Hippocampal formation (tissue), 2 donors: ENCODE measurements around the gene FAM114A1.

Source experiments
- DNase-seq, 2 donors: peaks; one replicate each; lab custom pipeline; 2025; lab: John Stamatoyannopoulos, UW

The FAM114A1 gene

GRCh38 chr4:38867478-38868058 lies at the start of gene FAM114A1:
TSS of gene FAM114A1 (plus strand) at chr4:38867806. CDS start at chr4:38878079, 10,273 bp downstream.
- DNase-seq: peak; percentile 69 to 75

- no peak for DNase-seq
These were observed 49.1 kb upstream of the FAM114A1 start for GRCh38 chr4:38818441-38818976.

- DNase-seq: no peak
These were observed 48.0 kb upstream of the FAM114A1 start for GRCh38 chr4:38819569-38819968.

GRCh38 chr4:38820329-38821061 lies 47.1 kb upstream of the FAM114A1 start:
- no peak for DNase-seq

- no peak for DNase-seq
These were observed 45.9 kb upstream of the FAM114A1 start for GRCh38 chr4:38821739-38822138.

GRCh38 chr4:38822748-38823303 lies 44.8 kb upstream of the FAM114A1 start:
- DNase-seq: no peak

- DNase-seq: no peak
These were observed 43.8 kb upstream of the FAM114A1 start for GRCh38 chr4:38823766-38824165.

GRCh38 chr4:38829237-38829636 lies 38.4 kb upstream of the FAM114A1 start:
- no peak for DNase-seq

GRCh38 chr4:38831653-38832052 lies 36.0 kb upstream of the FAM114A1 start:
- no peak for DNase-seq

GRCh38 chr4:38832206-38832605 lies 35.4 kb upstream of the FAM114A1 start:
- DNase-seq: no peak

GRCh38 chr4:38832624-38833528 lies 34.7 kb upstream of the FAM114A1 start:
- DNase-seq: no peak

GRCh38 chr4:38834570-38834969 lies 33.0 kb upstream of the FAM114A1 start:
- no peak for DNase-seq

- DNase-seq: no peak
These were observed 30.3 kb upstream of the FAM114A1 start for GRCh38 chr4:38837334-38837733.

GRCh38 chr4:38837849-38838248 lies 29.8 kb upstream of the FAM114A1 start:
- DNase-seq: no peak

GRCh38 chr4:38842994-38843393 lies 24.6 kb upstream of the FAM114A1 start:
- no peak for DNase-seq

- DNase-seq: no peak
These were observed 21.6 kb upstream of the FAM114A1 start for GRCh38 chr4:38846015-38846414.

- DNase-seq: no peak
These were observed 12.1 kb upstream of the FAM114A1 start for GRCh38 chr4:38855466-38855865.

GRCh38 chr4:38856046-38856445 lies 11.6 kb upstream of the FAM114A1 start:
- DNase-seq: no peak

- DNase-seq: peak in 1 of 2 donors; percentile 33
These were observed 10.9 kb upstream of the FAM114A1 start, which contains the start of gene TLR6 for GRCh38 chr4:38856524-38857337. TSS of gene TLR6 (minus strand) at chr4:38856817. CDS start at chr4:38829473, 27,344 bp downstream.

GRCh38 chr4:38857354-38858096 lies 10.1 kb upstream of the FAM114A1 start:
- DNase-seq: no peak
